CD4-positive, alpha-beta T cell treated with Interleukin-6 for 4 hours (primary cell): ENCODE measurements around the gene MIDN.
"Not testable (repeated sequence)": the region's sequence is repeated elsewhere in the genome, so short reads cannot be mapped to it uniquely, and the experiment has no call there.

Source experiments
- DNase-seq: peaks from one replicate; pipeline ENCODE4 v3.0.0-alpha.2; 2020; ENCODE audit warnings: mixed read lengths

Gene MIDN

DNA sequence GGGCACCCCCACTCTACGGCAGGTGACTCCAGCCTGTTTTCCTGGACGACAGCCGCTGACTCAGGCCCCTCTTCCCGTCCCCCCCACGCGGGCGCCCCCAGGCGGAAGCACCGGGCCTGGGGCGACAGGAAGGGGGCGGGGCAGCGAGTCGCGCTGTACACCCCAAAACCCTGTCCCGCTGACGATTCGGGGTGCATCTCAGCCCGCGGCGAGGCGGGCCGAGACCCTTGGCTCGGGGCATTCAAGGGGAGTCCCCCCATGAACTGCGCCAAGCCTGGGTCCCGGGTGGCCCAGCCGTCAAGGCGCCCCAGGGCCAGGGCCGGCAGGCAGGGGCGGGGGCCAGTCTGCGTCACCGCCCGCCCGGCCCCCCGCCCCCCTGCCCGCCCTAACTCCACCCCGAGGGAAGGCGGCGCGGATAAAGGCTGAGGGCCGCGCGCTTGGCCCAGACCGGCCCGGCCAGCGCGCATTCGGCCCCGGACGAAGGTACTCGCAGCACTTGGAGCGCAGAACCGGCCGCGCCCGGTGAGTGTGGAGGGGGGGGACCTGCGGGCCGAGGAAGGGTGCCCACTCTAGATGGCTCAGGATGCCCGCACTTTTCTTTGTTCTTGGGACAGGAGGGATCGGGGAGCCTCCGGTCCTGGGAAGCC lies at the start of gene MIDN:
Gene MIDN, plus strand, starts transcription at position 445 of the 647 bp plus-strand sequence. CDS start 1,714 bp downstream, outside the sequence.
- DNase-seq, result peak; percentile 86

DNA sequence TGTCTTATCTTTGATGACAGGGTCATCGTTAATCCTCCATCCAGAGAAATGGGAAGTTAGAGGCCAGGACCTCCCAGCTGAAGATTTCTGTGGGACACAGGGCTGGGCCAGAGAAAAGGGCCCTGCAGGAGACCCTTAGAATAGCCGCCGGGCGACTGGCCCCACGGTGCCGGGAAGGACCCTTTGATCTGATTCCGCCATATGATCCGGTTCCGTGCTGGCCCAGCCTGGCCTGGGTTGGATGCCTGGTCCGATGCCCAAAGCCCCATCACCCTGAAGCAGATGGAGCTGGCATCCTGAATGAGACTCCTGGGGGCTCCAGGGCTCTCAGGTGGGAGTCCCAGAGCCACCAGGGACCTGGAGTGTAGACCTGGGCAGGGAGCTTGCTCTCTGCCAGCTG lies 48.9 kb upstream of the MIDN start:
- DNase-seq, result no peak

- DNase-seq, result not testable (repeated sequence)
Observed at GRCh38 chr19:1200614-1201013, 47.8 kb upstream of the MIDN start.

DNA sequence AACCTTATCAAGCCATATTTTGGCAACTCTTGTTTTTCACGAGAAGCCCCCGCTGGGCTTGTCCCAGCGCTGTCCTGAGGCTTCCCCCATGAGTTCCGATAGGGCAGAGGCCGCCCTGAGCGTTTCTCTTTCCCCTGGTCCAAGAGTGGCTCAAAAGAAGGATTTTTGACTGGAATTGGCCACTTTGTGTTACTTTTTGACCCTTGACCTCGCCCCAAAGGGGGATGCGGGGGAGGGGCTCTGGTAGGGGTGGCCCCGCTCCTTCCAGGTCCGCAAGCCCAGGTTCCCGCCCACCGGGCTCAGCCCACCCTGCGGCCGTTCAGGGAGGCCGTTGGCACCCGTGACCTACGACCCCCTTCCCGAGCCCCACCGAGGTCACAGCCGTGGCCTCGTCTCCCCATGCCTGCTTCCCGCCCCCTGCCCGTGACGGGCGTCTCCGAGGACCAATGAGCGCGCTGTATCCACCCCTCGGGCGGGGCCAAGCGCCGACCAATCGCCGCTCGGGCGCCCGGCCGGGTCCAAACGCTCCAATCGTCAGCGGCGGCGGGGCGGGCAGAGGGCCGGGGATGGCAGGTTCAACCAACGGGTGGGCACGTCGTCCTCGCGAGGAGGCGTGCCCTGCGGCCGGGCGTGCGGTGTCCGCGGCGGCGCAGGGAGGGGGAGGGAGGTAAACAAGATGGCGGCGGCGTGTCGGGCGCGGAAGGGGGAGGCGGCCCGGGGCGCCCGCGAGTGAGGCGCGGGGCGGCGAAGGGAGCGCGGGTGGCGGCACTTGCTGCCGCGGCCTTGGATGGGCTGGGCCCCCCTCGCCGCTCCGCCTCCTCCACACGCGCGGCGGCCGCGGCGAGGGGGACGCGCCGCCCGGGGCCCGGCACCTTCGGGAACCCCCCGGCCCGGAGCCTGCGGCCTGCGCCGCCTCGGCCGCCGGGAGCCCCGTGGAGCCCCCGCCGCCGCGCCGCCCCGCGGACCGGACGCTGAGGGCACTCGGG lies 43.0 kb upstream of the MIDN start, which contains the start of gene STK11:
Gene STK11, plus strand, starts transcription at position 665 of the 986 bp plus-strand sequence. CDS start 1,136 bp downstream, outside the sequence.
- peak; percentile 99 for DNase-seq

DNA sequence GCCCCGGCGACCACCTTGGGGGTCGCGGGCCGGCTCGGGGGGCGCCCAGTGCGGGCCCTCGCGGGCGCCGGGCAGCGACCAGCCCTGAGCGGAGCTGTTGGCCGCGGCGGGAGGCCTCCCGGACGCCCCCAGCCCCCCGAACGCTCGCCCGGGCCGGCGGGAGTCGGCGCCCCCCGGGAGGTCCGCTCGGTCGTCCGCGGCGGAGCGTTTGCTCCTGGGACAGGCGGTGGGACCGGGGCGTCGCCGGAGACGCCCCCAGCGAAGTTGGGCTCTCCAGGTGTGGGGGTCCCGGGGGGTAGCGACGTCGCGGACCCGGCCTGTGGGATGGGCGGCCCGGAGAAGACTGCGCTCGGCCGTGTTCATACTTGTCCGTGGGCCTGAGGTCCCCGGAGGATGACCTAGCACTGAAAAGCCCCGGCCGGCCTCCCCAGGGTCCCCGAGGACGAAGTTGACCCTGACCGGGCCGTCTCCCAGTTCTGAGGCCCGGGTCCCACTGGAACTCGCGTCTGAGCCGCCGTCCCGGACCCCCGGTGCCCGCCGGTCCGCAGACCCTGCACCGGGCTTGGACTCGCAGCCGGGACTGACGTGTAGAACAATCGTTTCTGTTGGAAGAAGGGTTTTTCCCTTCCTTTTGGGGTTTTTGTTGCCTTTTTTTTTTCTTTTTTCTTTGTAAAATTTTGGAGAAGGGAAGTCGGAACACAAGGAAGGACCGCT lies 42.1 kb upstream of the MIDN start:
- no peak for DNase-seq

DNA sequence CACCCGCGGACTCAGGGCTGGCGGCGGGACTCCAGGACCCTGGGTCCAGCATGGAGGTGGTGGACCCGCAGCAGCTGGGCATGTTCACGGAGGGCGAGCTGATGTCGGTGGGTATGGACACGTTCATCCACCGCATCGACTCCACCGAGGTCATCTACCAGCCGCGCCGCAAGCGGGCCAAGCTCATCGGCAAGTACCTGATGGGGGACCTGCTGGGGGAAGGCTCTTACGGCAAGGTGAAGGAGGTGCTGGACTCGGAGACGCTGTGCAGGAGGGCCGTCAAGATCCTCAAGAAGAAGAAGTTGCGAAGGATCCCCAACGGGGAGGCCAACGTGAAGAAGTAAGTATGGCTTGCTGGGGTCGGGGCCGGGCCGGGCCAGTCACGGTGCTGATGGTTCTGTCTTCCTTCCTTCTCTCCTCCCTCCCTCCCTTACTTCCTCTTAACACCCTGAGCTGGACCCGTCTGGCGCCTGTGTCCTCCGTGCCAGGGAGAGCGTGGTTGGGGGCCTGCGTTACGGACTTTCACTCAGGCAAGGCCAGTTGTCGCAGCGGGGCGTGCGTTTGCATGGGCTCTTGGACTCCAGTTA lies 41.4 kb upstream of the MIDN start:
- DNase-seq, result peak; percentile 40

GRCh38 chr19:1208830-1209229 lies 39.6 kb upstream of the MIDN start:
- not testable (repeated sequence) for DNase-seq

- no peak for DNase-seq
Observed at GRCh38 chr19:1210227-1210538, 38.2 kb upstream of the MIDN start.

- DNase-seq, result no peak
Observed at GRCh38 chr19:1211494-1212234, 36.7 kb upstream of the MIDN start.

- peak; percentile 55 for DNase-seq
Observed at GRCh38 chr19:1213391-1214286, 34.7 kb upstream of the MIDN start.

DNA sequence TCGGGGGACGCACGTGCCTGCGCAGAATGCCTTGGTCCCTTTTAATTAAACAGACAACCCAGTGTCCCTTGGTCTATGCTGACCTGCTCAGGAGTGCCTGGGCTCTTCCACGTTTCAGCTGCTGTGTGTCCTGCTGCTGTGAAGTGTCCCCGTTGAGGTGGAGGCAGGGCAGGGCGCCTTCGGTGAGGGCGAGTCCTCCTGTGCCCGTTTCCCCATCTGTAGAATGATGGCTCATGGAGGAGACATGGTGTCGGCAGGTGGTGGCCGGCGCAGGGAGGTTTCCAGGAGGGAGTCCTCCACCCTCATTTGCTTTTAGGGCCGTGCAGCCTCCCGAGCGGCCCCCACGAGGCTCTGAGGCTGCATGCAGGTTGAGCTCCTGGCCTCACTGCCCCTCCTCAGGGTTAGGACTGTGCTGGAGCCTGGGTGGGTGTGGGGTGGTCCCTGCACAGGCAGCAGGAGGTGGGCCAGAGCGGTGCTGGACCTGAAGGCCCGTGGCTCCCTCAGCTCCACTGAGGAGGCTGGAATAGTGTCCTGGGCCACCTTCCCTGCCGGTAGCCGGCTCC lies 34.0 kb upstream of the MIDN start:
- no peak for DNase-seq

GRCh38 chr19:1214862-1215731 lies 33.3 kb upstream of the MIDN start:
- no peak for DNase-seq

DNA sequence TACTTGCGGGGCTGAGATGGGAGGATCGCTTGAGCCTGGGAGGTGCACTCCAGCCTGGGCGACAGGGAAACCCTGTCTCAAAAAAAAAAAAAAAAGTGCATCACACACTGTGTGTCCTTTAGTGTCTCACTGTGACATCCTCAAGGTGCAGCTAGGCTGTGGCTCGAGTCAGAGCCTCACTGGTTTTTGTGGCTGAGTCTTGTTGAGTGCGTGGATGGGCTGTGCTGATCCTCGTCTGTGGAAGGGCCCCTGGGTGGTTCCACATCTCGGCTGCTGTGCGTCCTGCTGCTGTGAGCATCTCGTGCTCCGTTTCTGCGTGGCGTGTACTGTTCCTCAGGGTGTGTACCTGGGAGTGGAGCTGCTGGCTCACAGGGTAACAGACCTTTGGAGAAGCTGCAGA lies 31.6 kb upstream of the MIDN start:
- DNase-seq, result no peak

- no peak for DNase-seq
Observed at GRCh38 chr19:1217366-1217765, 31.0 kb upstream of the MIDN start.

DNA sequence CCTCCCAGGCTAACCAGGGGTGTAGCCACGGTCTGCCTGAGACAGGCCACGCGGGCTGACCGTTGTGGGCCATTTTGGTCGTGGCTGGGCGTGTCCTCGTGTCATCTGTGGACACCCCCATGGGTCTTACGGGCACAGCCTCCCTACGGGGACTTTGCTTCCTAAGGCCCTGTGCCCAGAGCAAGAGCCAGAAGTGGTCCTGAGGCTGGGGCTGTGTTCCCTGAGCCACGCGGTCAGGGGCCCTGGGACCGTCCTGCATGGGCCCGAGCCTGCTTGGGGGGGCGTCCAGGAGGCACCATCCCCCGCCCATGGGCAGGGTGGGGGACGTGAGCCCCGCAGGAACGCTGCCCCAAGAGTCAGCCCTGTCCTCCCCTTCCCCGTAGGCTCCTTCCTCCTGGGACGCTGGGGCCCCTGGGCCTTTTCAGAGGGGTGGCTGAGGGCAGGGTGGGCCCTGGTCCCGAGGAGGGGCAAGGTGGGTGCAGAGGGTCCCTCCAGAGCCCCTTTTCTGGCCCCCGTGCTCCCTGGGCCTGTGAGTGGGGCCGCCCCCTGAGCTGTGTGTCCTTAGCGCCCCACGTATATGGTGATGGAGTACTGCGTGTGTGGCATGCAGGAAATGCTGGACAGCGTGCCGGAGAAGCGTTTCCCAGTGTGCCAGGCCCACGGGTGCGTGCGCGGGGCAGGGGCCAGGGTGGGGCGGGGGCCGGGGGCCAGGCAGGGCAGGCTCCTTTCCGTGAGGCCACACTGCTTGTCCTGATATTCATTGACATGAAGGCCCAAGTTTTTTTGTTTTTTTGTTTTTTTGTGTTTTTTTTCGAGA lies 29.4 kb upstream of the MIDN start:
- no peak for DNase-seq

DNA sequence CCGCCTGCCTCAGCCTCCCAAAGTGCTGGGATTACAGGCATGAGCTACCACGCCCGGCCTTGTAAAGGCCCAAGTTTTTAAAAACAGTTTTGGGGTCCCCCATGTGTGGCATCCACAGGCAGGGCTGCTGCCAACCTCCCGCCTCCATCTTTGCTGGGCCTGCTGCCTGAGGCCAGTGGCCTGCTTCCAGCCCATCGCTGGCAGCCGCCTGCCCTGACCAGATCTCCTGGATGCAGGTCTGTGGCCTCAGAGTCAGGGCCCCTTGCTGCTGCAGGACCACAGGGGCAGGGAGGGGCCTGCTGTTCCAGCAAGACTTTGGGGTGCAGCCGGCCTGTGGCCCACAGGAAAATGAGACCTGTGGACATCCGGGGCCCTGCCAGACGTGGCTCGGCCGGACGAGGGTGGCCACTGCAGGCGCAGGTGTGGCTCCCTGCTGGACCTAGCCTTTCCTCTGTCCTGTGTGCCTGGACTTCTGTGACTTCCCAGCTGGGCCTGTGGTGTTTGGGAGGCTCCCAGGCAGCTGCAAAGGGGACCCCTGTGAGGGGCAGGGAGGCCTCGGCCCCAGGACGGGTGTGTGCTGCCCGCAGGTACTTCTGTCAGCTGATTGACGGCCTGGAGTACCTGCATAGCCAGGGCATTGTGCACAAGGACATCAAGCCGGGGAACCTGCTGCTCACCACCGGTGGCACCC lies 28.5 kb upstream of the MIDN start:
- no peak for DNase-seq

DNA sequence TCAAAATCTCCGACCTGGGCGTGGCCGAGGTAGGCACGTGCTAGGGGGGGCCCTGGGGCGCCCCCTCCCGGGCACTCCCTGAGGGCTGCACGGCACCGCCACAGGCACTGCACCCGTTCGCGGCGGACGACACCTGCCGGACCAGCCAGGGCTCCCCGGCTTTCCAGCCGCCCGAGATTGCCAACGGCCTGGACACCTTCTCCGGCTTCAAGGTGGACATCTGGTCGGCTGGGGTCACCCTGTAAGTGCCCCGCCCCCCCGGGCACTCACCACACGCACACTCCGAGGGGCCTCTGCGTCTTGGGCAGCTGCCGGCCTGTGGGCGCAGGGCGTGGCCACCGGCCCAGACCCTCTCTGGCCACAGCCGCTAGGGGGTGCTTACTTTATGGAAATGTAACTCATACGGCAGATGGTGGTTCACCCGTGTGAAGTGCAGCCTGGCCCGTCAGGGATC lies 27.9 kb upstream of the MIDN start:
- DNase-seq, result no peak
